H1 (cell line): Measurements from ENCODE around the gene RAI14. TPM values are rescaled to one million over a fixed set of nuclear protein-coding genes. Genes with fewer than 3 reads are reported as not detected.
"Not testable (repeated sequence)": the region's sequence is repeated elsewhere in the genome, so short reads cannot be mapped to it uniquely, and the experiment has no call there.

ENCODE experiments used
- CTCF ChIA-PET: fragments of 300-600 bp; sonication (Branson Sonifier 250); formaldehyde crosslinking; loops from one replicate; lab custom pipeline; 2021; ENCODE audit not compliant: partially characterized antibody; lab: Charles Lee
- POLR2A ChIA-PET: fragments of 300-600 bp; sonication (Branson Sonifier 250); formaldehyde crosslinking; loops from one replicate; lab custom pipeline; 2021; ENCODE audit warnings: inconsistent platforms; ENCODE audit not compliant: partially characterized antibody; lab: Charles Lee
- DNase-seq, 2 experiments: peaks; one replicate each; pipeline versions ENCODE4 v3.0.0 to v3.0.0-alpha.2; 2010 to 2022; ENCODE audit warnings: low spot score in 2 of 2, low read depth in 1 of 2, mixed read lengths in 1 of 2
- FAIRE-seq: peaks from 2 replicates; lab custom pipeline; 2011; peaks lifted over from hg19 to GRCh38; lab: Jason Lieb, UNC
- H2AFZ ChIP-seq: 2 replicates; pipeline ENCODE4 v1.8.1; 2012; ENCODE audit warnings: low read length, inconsistent platforms
- H2AK5ac ChIP-seq: 2 replicates; pipeline ENCODE4 v1.6.1; 2013; ENCODE audit warnings: low read depth, low read length
- H2BK120ac ChIP-seq: replicated peaks from 2 replicates; pipeline ENCODE3; 2013; ENCODE audit warnings: low read depth, low read length, inconsistent platforms
- H2BK12ac ChIP-seq: 2 replicates; pipeline ENCODE4 v1.6.1; 2013; ENCODE audit warnings: low read depth, low read length
- H2BK15ac ChIP-seq: 2 replicates; pipeline ENCODE4 v1.6.1; 2013; ENCODE audit warnings: low read length
- H2BK20ac ChIP-seq: 2 replicates; pipeline ENCODE4 v1.6.1; 2013; ENCODE audit warnings: low read length
- H2BK5ac ChIP-seq: 2 replicates; pipeline ENCODE4 v1.6.1; 2013; ENCODE audit warnings: low read depth, low read length
- H3K14ac ChIP-seq: 2 replicates; pipeline ENCODE4 v1.6.1; 2013; ENCODE audit warnings: inconsistent platforms; ENCODE audit not compliant: insufficient read length
- H3K18ac ChIP-seq: 2 replicates; pipeline ENCODE4 v1.6.1; 2013; ENCODE audit warnings: low read length; ENCODE audit errors: extremely low read depth
- H3K23ac ChIP-seq: 2 replicates; pipeline ENCODE4 v1.6.1; 2013; ENCODE audit warnings: inconsistent platforms; ENCODE audit not compliant: insufficient read length
- H3K23me2 ChIP-seq: 2 replicates; pipeline ENCODE4 v1.6.1; 2013; ENCODE audit warnings: low read depth, low read length
- H3K27ac ChIP-seq: 2 replicates; pipeline ENCODE4 v1.6.1; 2011; ENCODE audit warnings: low read depth, low read length, inconsistent platforms
- H3K27me3 ChIP-seq, 4 experiments: replicated peaks in 1 of 4; 1 replicate in 1 of 4; 2 replicates in 3 of 4; pipeline versions ENCODE4 v1.6.1 to v1.8.1; 2011 to 2013; ENCODE audit warnings: low read length in 3 of 4, mild to moderate bottlenecking in 3 of 4, inconsistent platforms in 2 of 4, mixed read lengths in 2 of 4, moderate library complexity in 1 of 4; ENCODE audit not compliant: control insufficient read depth in 3 of 4, insufficient read depth in 3 of 4; ENCODE audit errors: extremely low read depth in 1 of 4
- H3K36me3 ChIP-seq, 4 experiments: 2 replicates each; pipeline versions ENCODE4 v1.6.1 to v1.8.1; 2011 to 2013; ENCODE audit warnings: mild to moderate bottlenecking in 4 of 4, low read length in 3 of 4, moderate library complexity in 2 of 4, control low read depth in 1 of 4, inconsistent platforms in 1 of 4; ENCODE audit not compliant: insufficient read depth in 4 of 4, control insufficient read depth in 2 of 4
- H3K4ac ChIP-seq: replicated peaks from 2 replicates; pipeline ENCODE3; 2013; ENCODE audit warnings: low read length, low read depth, mixed read lengths, inconsistent platforms; ENCODE audit not compliant: insufficient read length
- H3K4me1 ChIP-seq, 4 experiments: replicated peaks in 1 of 4; 1 replicate in 1 of 4; 2 replicates in 3 of 4; pipeline versions ENCODE4 v1.6.1 to v1.8.1; 2011 to 2013; ENCODE audit warnings: low read length in 3 of 4, inconsistent platforms in 2 of 4, mixed read lengths in 1 of 4; ENCODE audit not compliant: insufficient read depth in 4 of 4, control insufficient read depth in 3 of 4
- H3K4me2 ChIP-seq, 2 experiments: 2 replicates each; pipeline versions ENCODE4 v1.6.1 to v1.8.1; 2011 to 2013; ENCODE audit warnings: low read depth in 2 of 2, low read length in 2 of 2, control low read depth in 1 of 2, inconsistent platforms in 1 of 2, mild to moderate bottlenecking in 1 of 2; ENCODE audit not compliant: insufficient read depth in 1 of 2
- H3K4me3 ChIP-seq, 4 experiments: fragments of 200-600, 300-600 bp in 1 of 4; sonication (generic), shearing (Covaris generic), sonication (Bioruptor Twin) in 1 of 4; 2 replicates each; pipeline versions ENCODE4 v1.5.1 to v1.8.1; 2011 to 2016; ENCODE audit warnings: low read length in 4 of 4, low read depth in 3 of 4, control low read depth in 2 of 4, inconsistent platforms in 2 of 4, mild to moderate bottlenecking in 2 of 4, mixed read lengths in 1 of 4, moderate library complexity in 1 of 4; ENCODE audit not compliant: insufficient read depth in 2 of 4; ENCODE audit errors: extremely low read depth in 1 of 4
- H3K56ac ChIP-seq: replicated peaks from 2 replicates; pipeline ENCODE3; 2013; ENCODE audit warnings: low read depth, mild to moderate bottlenecking, mixed read lengths, low read length, inconsistent platforms; ENCODE audit not compliant: insufficient read length
- H3K79me1 ChIP-seq: 2 replicates; pipeline ENCODE4 v1.6.1; 2013; ENCODE audit warnings: low read depth, low read length, control low read depth
- H3K79me2 ChIP-seq, 2 experiments: 2 replicates each; pipeline versions ENCODE4 v1.6.1 to v1.8.1; 2012 to 2013; ENCODE audit warnings: low read length in 2 of 2, mild to moderate bottlenecking in 2 of 2, inconsistent platforms in 1 of 2; ENCODE audit not compliant: insufficient read depth in 2 of 2, control insufficient read depth in 1 of 2
- H3K9ac ChIP-seq, 4 experiments: replicated peaks in 1 of 4; 1 replicate in 1 of 4; 2 replicates in 3 of 4; pipeline versions ENCODE4 v1.6.1 to v1.8.1; 2011 to 2013; ENCODE audit warnings: low read depth in 3 of 4, low read length in 3 of 4, control low read depth in 2 of 4, mild to moderate bottlenecking in 2 of 4, moderate library complexity in 2 of 4, inconsistent platforms in 1 of 4; ENCODE audit errors: extremely low read depth in 1 of 4
- H3K9me3 ChIP-seq, 2 experiments: 2 replicates each; pipeline versions ENCODE4 v1.6.1 to v1.8.1; 2012 to 2013; ENCODE audit warnings: mild to moderate bottlenecking in 2 of 2, moderate library complexity in 2 of 2, control low read depth in 1 of 2, inconsistent platforms in 1 of 2, low read depth in 1 of 2, low read length in 1 of 2, mixed read lengths in 1 of 2; ENCODE audit not compliant: insufficient read depth in 2 of 2
- H4K20me1 ChIP-seq, 2 experiments: replicated peaks in 1 of 2; 2 replicates each; pipeline versions ENCODE3 to v1.8.1; 2011 to 2013; ENCODE audit warnings: inconsistent platforms in 2 of 2, low read length in 2 of 2, mild to moderate bottlenecking in 1 of 2; ENCODE audit not compliant: insufficient read depth in 2 of 2, control insufficient read depth in 1 of 2
- H4K5ac ChIP-seq: 2 replicates; pipeline ENCODE4 v1.6.1; 2013; ENCODE audit warnings: low read length, low read depth, mixed read lengths, inconsistent platforms; ENCODE audit not compliant: insufficient read length
- H4K8ac ChIP-seq: 2 replicates; pipeline ENCODE4 v1.8.0; 2013; ENCODE audit warnings: mild to moderate bottlenecking, moderate library complexity, low read length, inconsistent platforms; ENCODE audit not compliant: insufficient read depth; ENCODE audit errors: extremely low read depth
- H4K91ac ChIP-seq: replicated peaks from 2 replicates; pipeline ENCODE3; 2013; ENCODE audit warnings: low read length, mixed read lengths, inconsistent platforms; ENCODE audit not compliant: insufficient read length
- WGBS, 2 experiments: shearing (Covaris generic) in 1 of 2; methylation state at CpG; one replicate each; pipeline versions ENCODE4 v1.1.6 to v1.1.7; 2013 to 2015; ENCODE audit warnings: low lambda C conversion rate in 2 of 2, mixed read lengths in 2 of 2, inconsistent platforms in 1 of 2, low coverage in 1 of 2, missing lambda C conversion rate in 1 of 2; ENCODE audit not compliant: insufficient replicate concordance in 2 of 2, insufficient coverage in 1 of 2, insufficient read length in 1 of 2; ENCODE audit errors: extremely low coverage in 1 of 2, missing lambda C conversion rate in 1 of 2; 5-methylcytosine and 5-hydroxymethylcytosine counted together
- polyA plus RNA-seq, 7 experiments: library from polyadenylated mRNA; depleted of rRNA in 3 of 7; stranded (reverse) in 5 of 7; unstranded in 2 of 7; fragments of >200 nt in 5 of 7; fragments of 200-250 nt in 2 of 7; gene quantifications; 1 replicate in 5 of 7; 2 replicates in 1 of 7; 4 replicates in 1 of 7; pipeline versions ENCODE4 v1.2.1 to v1.2.3, GENCODE V29; 2011 to 2013; ENCODE audit warnings: missing spikeins in 2 of 7, mixed read lengths in 2 of 7
- total RNA-seq: library from RNA; stranded (reverse); fragmentation: NEBNext Ultra II Directional; extraction: Animal tissue kit (Norgen Biotek cat#: 25700); gene quantifications from 2 replicates; pipeline ENCODE4 v1.2.1, GENCODE V29; 2021

RAI14 gene
- total and polyA plus RNA-seq, 2 of the 8 experiments (the other 6 are each of a cell fraction or from before 2014, with no cell fraction given) = 48.4 to 210 TPM

DNA sequence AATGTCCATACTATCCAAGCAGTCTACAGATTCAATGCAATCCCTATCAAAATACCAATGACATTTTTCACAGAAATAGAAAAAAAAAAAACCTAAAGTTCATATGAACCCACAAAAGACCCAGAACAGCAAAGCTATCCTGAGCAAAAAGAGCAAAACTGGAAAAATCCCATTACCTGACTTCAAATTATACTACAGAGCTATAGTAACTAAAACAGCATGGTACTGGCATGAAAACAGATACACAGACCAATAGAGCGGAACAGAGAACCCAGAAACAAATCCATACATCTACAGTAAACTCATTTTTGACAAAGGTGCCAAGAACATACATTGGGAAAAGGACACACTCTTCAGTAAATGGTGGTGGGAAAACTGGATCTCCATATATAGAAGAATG, 118.5 kb downstream of the RAI14 start:
- H2BK12ac ChIP-seq, POLR2A ChIA-PET, H3K9me3 ChIP-seq, H4K20me1 ChIP-seq, H3K14ac ChIP-seq, H3K9ac ChIP-seq, H3K4me1 ChIP-seq, CTCF ChIA-PET, FAIRE-seq, H3K27ac ChIP-seq, H3K4me2 ChIP-seq, H4K5ac ChIP-seq, H2AK5ac ChIP-seq, H2BK5ac ChIP-seq, H2BK120ac ChIP-seq, H3K23me2 ChIP-seq, H3K4ac ChIP-seq, H3K23ac ChIP-seq, H2BK20ac ChIP-seq, H4K8ac ChIP-seq, DNase-seq, H3K4me3 ChIP-seq, H3K79me1 ChIP-seq, H3K18ac ChIP-seq, H3K36me3 ChIP-seq, H2AFZ ChIP-seq, H2BK15ac ChIP-seq, H3K56ac ChIP-seq, H3K27me3 ChIP-seq, H4K91ac ChIP-seq: not testable (repeated sequence)
- 100% methylated on average over 1 of the region's 1 CpG; no CpG with 5 or more reads in 1 of the 2 experiments for WGBS, 2 experiments
- H3K79me2 ChIP-seq = peaks cover 0 to 21% of the 10 kb centered on the region in 2 experiments; a peak in 2 of 4 replicates
